Fibroblast of lung (primary cell): ENCODE results near the gene SCMH1.

Source experiments
- EZH2 ChIP-seq: IDR thresholded peaks from 2 replicates; pipeline ENCODE4 v1.5.1; 2012; ENCODE audit warnings: low read length, control low read depth, mild to moderate bottlenecking; ENCODE audit errors: missing control alignments
- TF ChIP-seq, protein P1 (sequence below), 2 donors: IDR thresholded peaks in 1 of 2; conservative IDR thresholded peaks in 1 of 2; 1 replicate in 1 of 2; 2 replicates in 1 of 2; pipeline ENCODE4 v1.5.1; 2011 to 2012; ENCODE audit warnings: low read length in 2 of 2, control low read depth in 1 of 2, inconsistent platforms in 1 of 2, low read depth in 1 of 2, mild to moderate bottlenecking in 1 of 2

GRCh38 chr1:41153750-41154274, 88.3 kb downstream of the SCMH1 start:
- TF ChIP-seq, protein P1, sequence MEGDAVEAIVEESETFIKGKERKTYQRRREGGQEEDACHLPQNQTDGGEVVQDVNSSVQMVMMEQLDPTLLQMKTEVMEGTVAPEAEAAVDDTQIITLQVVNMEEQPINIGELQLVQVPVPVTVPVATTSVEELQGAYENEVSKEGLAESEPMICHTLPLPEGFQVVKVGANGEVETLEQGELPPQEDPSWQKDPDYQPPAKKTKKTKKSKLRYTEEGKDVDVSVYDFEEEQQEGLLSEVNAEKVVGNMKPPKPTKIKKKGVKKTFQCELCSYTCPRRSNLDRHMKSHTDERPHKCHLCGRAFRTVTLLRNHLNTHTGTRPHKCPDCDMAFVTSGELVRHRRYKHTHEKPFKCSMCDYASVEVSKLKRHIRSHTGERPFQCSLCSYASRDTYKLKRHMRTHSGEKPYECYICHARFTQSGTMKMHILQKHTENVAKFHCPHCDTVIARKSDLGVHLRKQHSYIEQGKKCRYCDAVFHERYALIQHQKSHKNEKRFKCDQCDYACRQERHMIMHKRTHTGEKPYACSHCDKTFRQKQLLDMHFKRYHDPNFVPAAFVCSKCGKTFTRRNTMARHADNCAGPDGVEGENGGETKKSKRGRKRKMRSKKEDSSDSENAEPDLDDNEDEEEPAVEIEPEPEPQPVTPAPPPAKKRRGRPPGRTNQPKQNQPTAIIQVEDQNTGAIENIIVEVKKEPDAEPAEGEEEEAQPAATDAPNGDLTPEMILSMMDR (conservative IDR thresholded peaks at IDR 0.05 in 1 of 2, IDR thresholded peaks at IDR 0.05 in 1 of 2; ENCODE audit: low read depth in 1 of 2, low read length in 2 of 2), result no peak
- no peak for TF ChIP-seq EZH2
